Heart left ventricle (tissue), 13 donors: Measurements from ENCODE around the gene CCNB1.

Experiments used
- CTCF ChIP-seq, 12 donors: fragments of 200-600 bp; sonication (generic) in 4 of 12; IDR thresholded peaks; one replicate each; pipeline versions ENCODE4 v1.5.0 to v1.8.0; 2018 to 2022; ENCODE audit warnings: antibody characterized with exemption in 12 of 12, mild to moderate bottlenecking in 5 of 12
- POLR2A ChIP-seq, 2 donors: fragments of 450-650 bp; IDR thresholded peaks; one replicate each; pipeline ENCODE4 v1.6.1; 2017; ENCODE audit warnings: antibody characterized with exemption in 2 of 2, mild to moderate bottlenecking in 2 of 2, moderate library complexity in 2 of 2
- donor health status: ischemic (EF 13 %, LVEDD 7.1; RV severe dilation, severe dysfunction).
- donor health status: DM: no; HTN: yes; CAD: no.
- donor health status: DM: no; HTN: no; CAD: no.
- donor health status: ischemic (EF 25% LVEDD 6.9; RV normal size, moderate dysfunction).
- donor health status: ischemic (EF 25% LVEDD 5.7; RV mildly dilated, moderate dysfunction).
- donor health status: ischemic (EF 35%, LVEDD 5.7; RV mildly dilated, moderate dysfunction).
- donor health status: nonischemic (EF 11% LVEDD 7.7; RV severe dilation, severe dysfunction).
- donor health status: DM: yes; HTN: yes; CAD: no.
- donor health status: PGD.
- donor health status: ischemic (EF 29% LVEDD 5.4; RV normal size, mild dysfunction).
- donor health status: nonischemic (EF 23%, LVEDD 6.1; RV moderate dilation, normal function).

- TF ChIP-seq CTCF (IDR thresholded peaks at IDR 0.05): no peak
- TF ChIP-seq POLR2A (IDR thresholded peaks at IDR 0.05): no peak
Measured at GRCh38 chr5:69148981-69149675, 17.8 kb upstream of the CCNB1 start.
